Fibroblast of pulmonary artery (primary cell): ENCODE results near the gene STPG3.
"Not testable (repeated sequence)": the region's sequence is repeated elsewhere in the genome, so short reads cannot be mapped to it uniquely, and the experiment has no call there.

Experiments
- DNase-seq: peaks from one replicate; pipeline ENCODE4 v3.0.0-alpha.2; 2010; ENCODE audit warnings: low read depth
- H3K4me3 ChIP-seq: replicated peaks from 2 replicates; pipeline ENCODE4 v1.5.1; 2011; ENCODE audit warnings: low read depth, mild to moderate bottlenecking, control low read depth, low read length, moderate library complexity
- TF ChIP-seq, protein P1 (sequence below): IDR thresholded peaks from 2 replicates; pipeline ENCODE4 v1.5.1; 2011; ENCODE audit warnings: mild to moderate bottlenecking, control low read depth, low read length, inconsistent platforms; ENCODE audit errors: missing control alignments

The STPG3 gene

DNA sequence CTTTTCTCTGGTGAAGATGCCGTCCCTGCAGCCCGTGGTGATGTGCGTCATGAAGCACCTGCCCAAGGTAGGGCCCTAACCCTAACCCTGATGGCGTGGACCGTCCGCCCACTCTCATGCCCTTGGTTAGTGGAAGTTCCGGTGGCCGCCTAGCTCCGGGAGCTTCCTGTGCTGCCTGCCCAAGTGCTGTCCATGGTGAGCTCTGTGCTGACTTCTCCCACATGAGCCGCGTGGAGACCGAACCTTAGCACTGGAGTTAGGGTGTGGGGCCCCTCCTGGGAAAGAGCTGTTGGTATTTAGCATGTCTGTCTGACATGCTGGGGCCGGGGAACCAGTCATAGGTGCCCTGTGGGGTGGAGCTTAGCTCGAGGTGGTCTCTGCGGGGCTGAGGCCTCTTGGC lies 5.3 kb downstream of the STPG3 start:
- peak overlapping the region; percentile 84 for H3K4me3 ChIP-seq
- no peak for DNase-seq
- TF ChIP-seq, protein P1, sequence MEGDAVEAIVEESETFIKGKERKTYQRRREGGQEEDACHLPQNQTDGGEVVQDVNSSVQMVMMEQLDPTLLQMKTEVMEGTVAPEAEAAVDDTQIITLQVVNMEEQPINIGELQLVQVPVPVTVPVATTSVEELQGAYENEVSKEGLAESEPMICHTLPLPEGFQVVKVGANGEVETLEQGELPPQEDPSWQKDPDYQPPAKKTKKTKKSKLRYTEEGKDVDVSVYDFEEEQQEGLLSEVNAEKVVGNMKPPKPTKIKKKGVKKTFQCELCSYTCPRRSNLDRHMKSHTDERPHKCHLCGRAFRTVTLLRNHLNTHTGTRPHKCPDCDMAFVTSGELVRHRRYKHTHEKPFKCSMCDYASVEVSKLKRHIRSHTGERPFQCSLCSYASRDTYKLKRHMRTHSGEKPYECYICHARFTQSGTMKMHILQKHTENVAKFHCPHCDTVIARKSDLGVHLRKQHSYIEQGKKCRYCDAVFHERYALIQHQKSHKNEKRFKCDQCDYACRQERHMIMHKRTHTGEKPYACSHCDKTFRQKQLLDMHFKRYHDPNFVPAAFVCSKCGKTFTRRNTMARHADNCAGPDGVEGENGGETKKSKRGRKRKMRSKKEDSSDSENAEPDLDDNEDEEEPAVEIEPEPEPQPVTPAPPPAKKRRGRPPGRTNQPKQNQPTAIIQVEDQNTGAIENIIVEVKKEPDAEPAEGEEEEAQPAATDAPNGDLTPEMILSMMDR, result no peak

DNA sequence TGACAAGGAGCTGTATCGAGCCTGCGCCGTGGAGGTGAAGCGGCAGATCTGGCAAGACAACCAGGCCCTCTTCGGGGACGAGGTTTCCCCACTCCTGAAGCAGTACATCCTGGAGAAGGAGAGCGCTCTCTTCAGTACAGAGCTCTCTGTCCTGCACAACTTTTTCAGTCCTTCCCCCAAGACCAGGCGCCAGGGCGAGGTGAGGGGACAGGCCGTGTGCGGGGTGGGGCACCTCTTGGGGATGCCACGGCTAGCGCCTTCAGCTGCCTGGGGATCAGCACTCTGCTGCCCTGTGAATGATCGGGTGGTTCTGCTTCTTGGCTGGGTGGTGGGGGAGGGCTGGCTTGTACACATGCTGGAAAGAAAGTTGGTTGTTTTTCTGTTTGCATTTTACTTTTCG lies 5.8 kb downstream of the STPG3 start:
- TF ChIP-seq, protein P1, result no peak
- no peak for DNase-seq
- H3K4me3 ChIP-seq, result peak overlapping the region; percentile 84

DNA sequence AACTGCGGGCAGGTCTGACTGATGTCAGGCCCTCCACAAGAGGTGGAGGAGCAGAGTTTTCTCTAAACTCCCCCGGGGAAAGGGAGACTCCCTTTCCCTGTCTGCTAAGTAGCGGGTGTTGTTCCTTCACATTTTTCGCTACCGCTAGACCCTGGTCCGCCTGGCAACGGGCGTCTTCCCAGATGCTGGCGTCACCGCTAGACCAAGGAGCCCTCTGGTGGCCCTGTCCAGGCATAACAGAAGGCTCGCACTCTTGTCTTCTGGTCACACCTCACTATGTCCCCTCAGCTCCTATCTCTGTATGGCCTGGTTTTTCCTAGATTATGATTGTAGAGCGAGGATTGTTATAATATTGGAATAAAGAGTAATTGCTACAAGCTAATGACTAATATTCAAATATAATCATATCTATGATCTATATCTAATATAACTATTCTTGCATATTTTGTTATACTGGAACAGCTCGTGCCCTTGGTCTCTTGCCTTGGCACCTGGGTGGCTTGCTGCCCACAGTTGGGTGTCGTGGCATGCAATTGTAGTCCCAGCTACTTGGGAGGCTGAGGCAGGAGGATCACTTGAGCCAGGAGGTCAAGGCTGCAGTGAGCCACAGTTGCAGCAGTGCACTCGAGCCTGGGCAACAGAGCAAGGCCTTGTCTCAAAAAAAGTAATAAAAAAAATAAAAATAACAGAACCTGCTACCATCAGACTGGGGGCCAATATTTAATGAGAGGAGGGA lies 11.3 kb downstream of the STPG3 start:
- not testable (repeated sequence) for H3K4me3 ChIP-seq
- TF ChIP-seq, protein P1, result peak; percentile 38
- DNase-seq, result peak; percentile 62

DNA sequence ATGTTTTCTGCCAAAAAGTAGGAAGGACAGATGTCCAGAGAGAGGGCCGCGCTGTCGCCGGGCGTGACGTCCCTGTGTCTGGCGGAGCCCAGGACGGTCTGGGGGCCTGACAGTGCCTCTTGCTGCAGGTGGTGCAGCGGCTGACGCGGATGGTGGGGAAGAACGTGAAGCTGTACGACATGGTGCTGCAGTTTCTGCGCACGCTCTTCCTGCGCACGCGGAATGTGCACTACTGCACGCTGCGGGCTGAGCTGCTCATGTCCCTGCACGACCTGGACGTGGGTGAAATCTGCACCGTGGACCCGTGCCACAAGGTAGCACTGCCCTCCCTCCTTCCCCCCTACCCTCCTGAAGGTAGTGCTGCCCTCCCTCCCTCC lies 11.8 kb downstream of the STPG3 start:
- no peak overlapping the region for H3K4me3 ChIP-seq
- DNase-seq, result no peak
- TF ChIP-seq, protein P1, result no peak

DNA sequence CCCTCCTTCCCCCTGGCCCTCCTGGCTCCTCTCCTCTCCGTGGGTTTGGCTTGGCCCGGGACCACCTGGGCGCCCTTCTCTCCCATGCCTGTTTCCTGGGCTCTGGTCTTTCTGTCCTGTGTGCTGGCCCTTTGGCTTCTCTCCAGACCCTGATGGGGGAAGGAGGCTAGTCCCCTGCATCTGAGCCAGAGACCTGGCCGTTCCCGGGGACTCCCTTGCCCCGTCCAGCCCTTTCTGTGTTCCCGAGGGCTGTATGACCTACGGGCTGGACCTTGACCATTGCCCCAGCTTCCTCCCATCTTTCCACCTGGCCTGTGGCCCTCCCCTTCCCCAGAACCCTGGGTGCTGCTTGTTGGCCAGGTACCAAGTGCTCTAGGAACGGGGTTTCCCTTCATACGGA lies 12.4 kb downstream of the STPG3 start:
- TF ChIP-seq, protein P1, result no peak
- no peak overlapping the region for H3K4me3 ChIP-seq
- DNase-seq, result no peak

DNA sequence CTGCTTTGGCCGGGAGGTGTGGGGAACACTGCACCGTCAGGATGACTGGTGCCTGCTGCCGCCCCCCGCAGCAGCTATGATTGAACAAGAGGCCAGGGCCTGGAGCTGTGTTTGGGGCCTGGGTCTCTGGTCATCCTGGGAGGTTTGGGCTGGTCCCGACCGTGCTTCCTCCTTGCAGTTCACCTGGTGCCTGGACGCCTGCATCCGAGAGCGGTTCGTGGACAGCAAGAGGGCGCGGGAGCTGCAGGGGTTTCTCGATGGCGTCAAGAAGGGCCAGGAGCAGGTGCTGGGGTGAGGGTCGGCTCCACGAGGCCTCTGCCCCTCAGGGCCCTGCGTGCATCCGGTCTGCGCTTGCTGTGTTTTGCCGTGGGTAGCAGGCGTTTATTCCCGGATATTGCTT lies 13.0 kb downstream of the STPG3 start:
- no peak for DNase-seq
- H3K4me3 ChIP-seq, result no peak overlapping the region
- TF ChIP-seq, protein P1, result no peak
